Stimulated activated naive CD8-positive, alpha-beta T cell treated with anti-CD3 and anti-CD28 coated beads, Interleukin-15, Interleukin-2, amounts not matched to agents 100 ng/mL and 50 ng/mL, for 24 hours (primary cell): Measurements from ENCODE around the gene GINS1.

Source experiments
- H3K27ac Mint-ChIP-seq: one replicate; pipeline ENCODE4 v1.8.0; 2021; ENCODE audit warnings: mild to moderate bottlenecking, mixed read lengths
- H3K27me3 Mint-ChIP-seq: one replicate; pipeline ENCODE4 v1.8.0; 2021; ENCODE audit warnings: mixed read lengths
- H3K36me3 Mint-ChIP-seq: one replicate; pipeline ENCODE4 v1.8.0; 2021; ENCODE audit warnings: low read depth, mixed read lengths
- H3K4me1 Mint-ChIP-seq: one replicate; pipeline ENCODE4 v1.8.0; 2021; ENCODE audit warnings: low read depth, mixed read lengths
- H3K4me3 Mint-ChIP-seq: one replicate; pipeline ENCODE4 v1.8.0; 2021; ENCODE audit warnings: mild to moderate bottlenecking, mixed read lengths
- H3K9me3 Mint-ChIP-seq: one replicate; pipeline ENCODE4 v1.8.0; 2021; ENCODE audit warnings: mixed read lengths

Gene GINS1

DNA sequence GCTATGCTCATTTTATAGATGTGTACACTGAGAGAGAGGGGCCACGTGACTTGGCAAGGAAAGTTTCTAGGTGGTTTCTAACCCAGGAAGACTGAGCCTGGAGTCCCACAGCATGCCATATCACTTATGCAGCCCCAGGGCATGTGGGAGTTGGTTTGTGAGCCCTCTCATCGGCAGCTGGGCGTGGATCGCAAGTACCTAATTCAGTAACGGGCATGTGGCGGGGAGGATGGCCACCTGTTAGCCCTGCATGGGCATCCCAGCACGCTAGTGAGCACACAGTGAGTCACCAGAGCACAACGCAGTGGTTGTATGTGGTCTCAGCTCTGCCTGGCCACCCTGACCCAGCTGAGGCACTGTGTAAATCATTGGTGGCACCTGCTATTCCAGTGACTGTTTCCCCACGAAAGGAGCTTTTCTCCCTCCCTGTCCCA, 89.5 kb downstream of the GINS1 start:
- H3K4me3 Mint-ChIP-seq: no peak overlapping the region
- no peaks in the 10 kb centered on the region for H3K36me3 Mint-ChIP-seq
- H3K27me3 Mint-ChIP-seq: no peaks in the 10 kb centered on the region
- no peaks in the 10 kb centered on the region for H3K4me1 Mint-ChIP-seq
- no peaks in the 10 kb centered on the region for H3K9me3 Mint-ChIP-seq
- no peak overlapping the region for H3K27ac Mint-ChIP-seq

DNA sequence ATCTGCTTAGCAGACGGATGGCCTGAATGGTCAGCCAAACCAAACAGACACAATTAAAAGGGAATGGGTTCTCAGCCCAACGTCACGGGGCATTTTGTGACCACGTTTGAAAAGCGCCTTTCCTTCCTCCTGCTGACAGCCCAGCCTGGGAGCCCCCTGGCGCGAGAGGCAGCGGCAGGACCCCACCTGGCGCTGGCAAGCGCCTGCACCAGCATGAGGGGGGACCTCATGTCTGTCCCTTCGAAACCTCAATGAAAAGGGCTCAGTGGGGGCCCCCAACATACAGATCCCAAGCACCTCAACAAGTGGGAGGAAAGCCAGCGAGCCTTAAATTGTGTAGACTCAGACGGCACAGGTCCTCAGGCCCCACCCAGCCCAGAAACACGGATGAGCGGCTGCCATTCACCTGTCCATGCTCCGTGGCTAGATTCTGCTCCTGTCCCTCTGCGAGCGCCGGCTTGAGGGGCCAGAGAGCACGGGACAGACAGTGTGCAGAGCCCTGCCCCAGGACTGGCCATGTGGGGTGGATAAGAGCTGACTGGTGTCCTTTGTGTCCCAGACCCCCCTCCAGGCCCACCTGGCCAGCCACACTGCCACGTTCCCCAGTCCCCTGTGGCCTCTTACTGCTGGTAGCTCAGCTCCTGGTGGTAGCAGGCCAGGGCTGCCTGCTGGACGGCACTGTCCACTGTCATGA, 90.3 kb downstream of the GINS1 start:
- H3K4me1 Mint-ChIP-seq: no peaks in the 10 kb centered on the region
- H3K27me3 Mint-ChIP-seq: no peaks in the 10 kb centered on the region
- no peak overlapping the region for H3K4me3 Mint-ChIP-seq
- H3K36me3 Mint-ChIP-seq: no peaks in the 10 kb centered on the region
- H3K9me3 Mint-ChIP-seq: no peaks in the 10 kb centered on the region
- H3K27ac Mint-ChIP-seq: no peak overlapping the region
